Lower leg skin (tissue), 3 donors: ENCODE measurements around the gene PRR29.

Source experiments
- CTCF ChIP-seq, 3 donors: fragments of 450-650 bp; IDR thresholded peaks; one replicate each; pipeline ENCODE4 v1.5.1; 2016; ENCODE audit warnings: antibody characterized with exemption in 3 of 3, mild to moderate bottlenecking in 3 of 3, moderate library complexity in 2 of 3
- POLR2A ChIP-seq, 2 donors: fragments of 450-650 bp; IDR thresholded peaks; one replicate each; pipeline ENCODE4 v1.6.1; 2016 to 2017; ENCODE audit warnings: antibody characterized with exemption in 2 of 2, mild to moderate bottlenecking in 1 of 2, moderate library complexity in 1 of 2

DNA sequence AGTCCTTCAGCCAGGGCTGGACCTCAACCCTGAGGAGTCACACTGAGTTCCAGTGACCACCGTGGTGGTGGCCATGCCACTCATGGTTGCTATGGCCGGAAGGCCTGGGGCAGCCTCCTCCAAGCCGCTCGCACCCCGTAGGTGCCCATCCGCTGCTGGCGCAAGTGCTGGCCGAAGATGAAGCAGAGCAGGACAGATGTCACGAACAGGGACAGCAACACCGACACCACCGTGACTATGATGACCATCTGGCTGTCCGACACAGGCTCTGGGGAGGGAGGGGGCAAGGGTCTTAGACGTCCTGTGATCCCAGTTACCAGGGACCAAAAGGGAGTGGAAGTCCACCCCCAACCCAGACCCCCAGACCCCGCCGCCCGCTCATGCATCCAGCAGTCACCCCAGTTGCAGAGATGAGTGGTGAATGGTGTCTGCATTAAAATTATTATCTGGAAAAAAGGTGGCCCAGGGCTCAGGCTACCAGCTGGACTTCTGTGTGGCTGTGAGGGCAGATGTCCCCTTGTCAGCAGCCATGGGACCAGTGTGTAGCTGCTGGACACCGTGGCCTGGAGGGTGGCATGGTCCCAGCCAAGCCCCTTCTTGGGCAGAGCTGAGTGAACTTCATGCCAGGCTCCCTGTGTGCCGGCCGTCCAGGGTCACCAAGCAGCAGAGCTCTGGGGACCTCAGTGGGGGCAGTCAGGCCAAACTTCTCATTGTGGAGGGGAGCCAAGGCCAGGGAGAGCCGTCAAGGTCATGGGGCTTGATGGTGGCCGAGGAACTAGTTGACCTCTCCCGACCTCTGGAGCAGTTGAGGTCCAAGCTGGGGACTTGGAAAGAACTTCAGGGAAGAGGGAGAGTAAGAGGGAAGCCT is 4.7 kb downstream of the PRR29 start:
- no peak for TF ChIP-seq CTCF (IDR thresholded peaks at IDR 0.05)
- TF ChIP-seq POLR2A (IDR thresholded peaks at IDR 0.05) = no peak
